ENCODE results near the gene GFOD1. TPM values are rescaled to one million over a fixed set of nuclear protein-coding genes. Genes with fewer than 3 reads are reported as not detected.

The GFOD1 gene
- total and polyA plus RNA-seq, 9 donors = 1.4 to 9.2 (median 3.7) TPM

GRCh38 chr6:13452346-13453117 lies 34.9 kb downstream of the GFOD1 start:
- TF ChIP-seq POLR2A (IDR thresholded peaks at IDR 0.05) (no peak), EP300 (IDR thresholded peaks at IDR 0.05) (peak; percentile 14), CTCF (IDR thresholded peaks at IDR 0.05) (no peak)
- DNase-seq = no peak
- intact Hi-C loops (cut with DNase I) = no loop called here
- Histone ChIP-seq H3K9me3 (no peaks in the 10 kb centered on the region), H3K27me3 (no peaks in the 10 kb centered on the region), H3K4me1 (ENCODE audit: insufficient read depth) (no peaks in the 10 kb centered on the region), H3K27ac (no peak overlapping the region), H3K36me3 (no peaks in the 10 kb centered on the region), H3K4me3 (no peak overlapping the region)
- WGBS, 3 donors = 78 to 95% (median 90%) methylated on average over 11 of the region's 11 CpGs

- Histone ChIP-seq H3K4me1 (ENCODE audit: insufficient read depth) (no peaks in the 10 kb centered on the region), H3K36me3 (no peaks in the 10 kb centered on the region), H3K27ac (no peak overlapping the region), H3K9me3 (no peaks in the 10 kb centered on the region), H3K4me3 (no peak overlapping the region), H3K27me3 (no peaks in the 10 kb centered on the region)
- TF ChIP-seq EP300 (IDR thresholded peaks at IDR 0.05) (no peak), POLR2A (IDR thresholded peaks at IDR 0.05) (no peak), CTCF (IDR thresholded peaks at IDR 0.05) (no peak)
- no peak for DNase-seq
- intact Hi-C loops (cut with DNase I) = no loop called here
- WGBS, 3 donors = 87 to 91% (median 90%) methylated on average over 15 of the region's 15 CpGs
Measured at GRCh38 chr6:13451181-13451895, 36.1 kb downstream of the GFOD1 start.

DNA sequence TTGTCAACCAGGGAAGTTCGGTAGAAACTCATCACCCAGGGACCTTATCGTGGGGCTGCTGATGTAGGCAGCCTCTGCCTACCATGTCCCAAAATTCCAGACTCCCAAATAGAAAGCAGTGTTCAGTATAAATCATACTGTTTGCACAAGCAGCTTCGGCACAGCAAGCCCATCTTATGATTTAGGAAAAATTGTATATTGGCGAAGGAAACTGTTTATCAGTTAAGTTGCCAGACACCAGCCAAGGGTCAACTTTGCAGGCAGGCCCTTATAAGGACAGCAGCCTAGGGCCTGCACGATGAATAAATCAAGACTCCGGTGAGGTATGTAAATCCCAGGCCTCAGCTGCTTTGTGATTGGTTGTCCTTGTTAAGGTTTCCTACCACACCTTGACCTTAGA lies 36.8 kb downstream of the GFOD1 start:
- intact Hi-C loops (cut with DNase I) = no loop called here
- WGBS, 3 donors = 72 to 82% (median 78%) methylated on average over 6 of the region's 6 CpGs
- Histone ChIP-seq H3K4me3 (no peak overlapping the region), H3K27ac (no peak overlapping the region), H3K36me3 (no peaks in the 10 kb centered on the region), H3K4me1 (ENCODE audit: insufficient read depth) (peaks cover 2% of the 10 kb centered on the region), H3K9me3 (no peaks in the 10 kb centered on the region), H3K27me3 (no peaks in the 10 kb centered on the region)
- DNase-seq = no peak
- TF ChIP-seq EP300 (IDR thresholded peaks at IDR 0.05) (no peak), CTCF (IDR thresholded peaks at IDR 0.05) (no peak), POLR2A (IDR thresholded peaks at IDR 0.05) (no peak)

DNA sequence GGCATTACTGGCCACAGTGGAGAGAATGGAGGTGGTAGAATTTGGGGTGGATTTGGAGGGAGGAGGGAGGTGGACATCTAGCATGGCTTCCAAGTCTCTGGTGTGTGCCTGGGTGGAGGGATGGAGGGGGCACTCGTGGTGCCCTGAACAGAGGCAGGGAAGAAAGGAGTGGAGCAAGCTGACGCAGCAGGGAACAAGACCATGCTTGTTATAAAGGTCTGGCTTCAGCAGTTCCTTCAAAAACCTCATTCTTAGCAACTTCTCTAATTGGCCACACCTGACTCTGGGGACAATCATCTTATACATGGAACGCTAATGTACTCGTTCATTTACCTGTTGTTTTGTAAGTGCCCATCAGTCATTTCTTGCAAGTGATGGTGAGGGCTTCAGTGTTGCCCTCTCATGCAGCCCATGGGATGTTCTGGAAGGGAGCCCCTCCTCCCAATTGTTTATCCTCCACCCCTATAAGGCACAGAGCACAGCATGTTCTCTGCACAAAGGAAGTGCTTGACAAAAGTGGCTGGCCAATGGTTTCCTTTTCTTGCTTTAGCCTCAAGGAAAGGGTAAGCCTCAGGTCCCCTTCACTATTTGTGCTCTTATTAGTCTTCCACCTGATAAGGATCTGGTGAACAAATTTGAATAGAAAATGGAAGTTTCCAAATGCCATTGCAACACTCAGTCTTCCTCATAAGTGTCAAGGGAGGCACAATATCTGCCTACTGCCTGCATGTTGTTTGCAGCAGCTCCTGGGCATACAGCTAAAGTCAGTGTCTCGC lies 39.3 kb downstream of the GFOD1 start:
- Histone ChIP-seq H3K9me3 (no peaks in the 10 kb centered on the region), H3K4me3 (no peak overlapping the region), H3K27ac (no peak overlapping the region), H3K27me3 (no peaks in the 10 kb centered on the region), H3K4me1 (ENCODE audit: insufficient read depth) (peaks cover 7% of the 10 kb centered on the region), H3K36me3 (no peaks in the 10 kb centered on the region)
- intact Hi-C loops (cut with DNase I) = no loop called here
- WGBS, 3 donors = 83 to 88% (median 87%) methylated on average over 5 of the region's 5 CpGs
- no peak for TF ChIP-seq EP300 (IDR thresholded peaks at IDR 0.05)
- TF ChIP-seq POLR2A (IDR thresholded peaks at IDR 0.05) = no peak
- DNase-seq = no peak

All from ovary (tissue), 9 donors.